Heart left ventricle (tissue), 13 donors: ENCODE data around the gene CCHCR1.

ENCODE experiments used
- CTCF ChIP-seq, 12 donors: fragments of 200-600 bp; sonication (generic) in 4 of 12; IDR thresholded peaks; one replicate each; pipeline versions ENCODE4 v1.5.0 to v1.8.0; 2018 to 2022; ENCODE audit warnings: antibody characterized with exemption in 12 of 12, mild to moderate bottlenecking in 5 of 12
- POLR2A ChIP-seq, 2 donors: fragments of 450-650 bp; IDR thresholded peaks; one replicate each; pipeline ENCODE4 v1.6.1; 2017; ENCODE audit warnings: antibody characterized with exemption in 2 of 2, mild to moderate bottlenecking in 2 of 2, moderate library complexity in 2 of 2
- donor health status: ischemic (EF 13 %, LVEDD 7.1; RV severe dilation, severe dysfunction).
- donor health status: DM: no; HTN: yes; CAD: no.
- donor health status: DM: no; HTN: no; CAD: no.
- donor health status: ischemic (EF 25% LVEDD 6.9; RV normal size, moderate dysfunction).
- donor health status: ischemic (EF 25% LVEDD 5.7; RV mildly dilated, moderate dysfunction).
- donor health status: ischemic (EF 35%, LVEDD 5.7; RV mildly dilated, moderate dysfunction).
- donor health status: nonischemic (EF 11% LVEDD 7.7; RV severe dilation, severe dysfunction).
- donor health status: DM: yes; HTN: yes; CAD: no.
- donor health status: PGD.
- donor health status: ischemic (EF 29% LVEDD 5.4; RV normal size, mild dysfunction).
- donor health status: nonischemic (EF 23%, LVEDD 6.1; RV moderate dilation, normal function).

GRCh38 chr6:31107052-31107451, 50.5 kb downstream of the CCHCR1 start:
- TF ChIP-seq CTCF (IDR thresholded peaks at IDR 0.05) = no peak
- TF ChIP-seq POLR2A (IDR thresholded peaks at IDR 0.05) = no peak
